ENCODE results near the gene PI4K2A. TPM values are rescaled to one million over a fixed set of nuclear protein-coding genes. Genes with fewer than 3 reads are reported as not detected.
A peak's percentile ranks its signal among the peaks of the same experiment; 100 is the strongest.

The PI4K2A gene
- total and polyA plus RNA-seq, 2 of the 13 experiments (the other 11 are each of a cell fraction or from before 2014, with no cell fraction given) = 10.9 to 14.3 TPM

GRCh38 chr10:97640174-97640867 is at the start of gene PI4K2A (continued):
- TF ChIP-seq GFI1 (CRISPR knock-in tag; IDR thresholded peaks at IDR 0.05; ENCODE audit: borderline replicate concordance) (no peak), DNMT1 (CRISPR knock-in tag; IDR thresholded peaks at IDR 0.05) (no peak), SNAPC2 (CRISPR knock-in tag; IDR thresholded peaks at IDR 0.05) (no peak), ZBTB37 (CRISPR knock-in tag; IDR thresholded peaks at IDR 0.05) (no peak), SP140L (CRISPR knock-in tag; IDR thresholded peaks at IDR 0.05; ENCODE audit: borderline replicate concordance) (no peak), SIN3B (IDR thresholded peaks at IDR 0.05; ENCODE audit: low read length) (no peak), ZNF570 (CRISPR knock-in tag; IDR thresholded peaks at IDR 0.05; ENCODE audit: borderline replicate concordance) (no peak), CSRNP2 (CRISPR knock-in tag; conservative IDR thresholded peaks at IDR 0.05; ENCODE audit: low read depth) (no peak), MEIS1 (CRISPR knock-in tag; IDR thresholded peaks at IDR 0.05; ENCODE audit: borderline replicate concordance) (no peak), REST (IDR thresholded peaks at IDR 0.05; ENCODE audit: borderline replicate concordance in 1 of 2, low read depth in 1 of 2, low read length in 2 of 2) (no peak), ZFYVE20 (CRISPR knock-in tag; IDR thresholded peaks at IDR 0.05; ENCODE audit: borderline replicate concordance, low read depth) (no peak), BRD4 (CRISPR knock-in tag; IDR thresholded peaks at IDR 0.05) (no peak), PAWR (CRISPR knock-in tag; IDR thresholded peaks at IDR 0.05; ENCODE audit: borderline replicate concordance) (no peak), SRSF9 (IDR thresholded peaks at IDR 0.05; ENCODE audit: borderline replicate concordance, insufficient read depth, low read depth, low read length, poor library complexity, severe bottlenecking) (no peak), MXD3 (CRISPR knock-in tag; IDR thresholded peaks at IDR 0.05) (no peak), E2F1 (CRISPR knock-in tag; IDR thresholded peaks at IDR 0.05) (peak; percentile 55; the same call in 1 of the 2 replicates), HNF4A (CRISPR knock-in tag; IDR thresholded peaks at IDR 0.05) (no peak), ZNF33A (CRISPR knock-in tag; IDR thresholded peaks at IDR 0.05; ENCODE audit: borderline replicate concordance) (no peak), CEBPG (CRISPR knock-in tag; IDR thresholded peaks at IDR 0.05) (peak; percentile 83), GATAD2A (CRISPR knock-in tag; IDR thresholded peaks at IDR 0.05) (peak; percentile 35; the same call in 1 of the 2 replicates), ZNF264 (CRISPR knock-in tag; IDR thresholded peaks at IDR 0.05) (no peak), ZNF143 (CRISPR knock-in tag; IDR thresholded peaks at IDR 0.05) (no peak)
